Measurements from ENCODE around the gene LRRC71. TPM values are rescaled to one million over a fixed set of nuclear protein-coding genes. Genes with fewer than 3 reads are reported as not detected.

The LRRC71 gene
- total RNA-seq, 4 donors from 2014 or later = not detected

DNA sequence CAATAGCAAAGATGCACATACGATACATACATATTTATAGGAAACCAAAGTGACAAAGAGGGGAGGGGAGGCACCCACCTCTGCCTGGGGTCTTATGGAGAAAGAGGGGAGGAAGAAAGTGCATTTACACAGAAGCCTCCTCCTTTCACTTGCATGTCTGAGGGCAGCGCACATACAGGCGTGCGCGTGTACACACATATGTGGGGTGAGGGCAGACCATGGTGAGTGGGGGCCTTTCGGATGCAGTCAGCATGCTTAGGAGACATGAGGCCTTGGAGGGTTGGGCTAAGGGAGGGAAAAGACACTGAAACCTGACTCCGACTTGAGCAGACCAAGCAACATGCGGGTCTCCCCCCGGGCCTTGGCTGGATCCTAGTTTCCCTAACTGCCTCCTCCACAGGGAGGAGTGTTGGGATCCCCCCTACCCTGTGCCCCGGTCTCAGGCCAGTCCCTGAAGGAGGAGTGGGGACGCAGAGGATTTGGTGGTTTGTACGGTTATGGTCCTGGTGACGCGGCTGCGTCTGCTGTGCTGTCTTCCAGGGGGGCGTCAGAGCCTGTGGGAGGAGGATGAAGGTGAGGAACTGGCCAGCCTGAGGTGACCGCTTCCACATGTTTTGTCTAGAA, 15.2 kb downstream of the LRRC71 start:
- Histone ChIP-seq H3K9me3 (no peaks in the 10 kb centered on the region), H3K27me3 (no peaks in the 10 kb centered on the region), H3K27ac (no peak overlapping the region), H3K36me3 (peaks cover 24 to 27% of the 10 kb centered on the region in 2 donors), H3K4me1 (no peaks in the 10 kb centered on the region), H3K4me3 (replicated peaks in 1 of 3) (no peak overlapping the region)
- WGBS, 2 donors = 86 to 91% methylated on average over 17 of the region's 17 CpGs
- no peak for DNase-seq
- TF ChIP-seq, protein P1, sequence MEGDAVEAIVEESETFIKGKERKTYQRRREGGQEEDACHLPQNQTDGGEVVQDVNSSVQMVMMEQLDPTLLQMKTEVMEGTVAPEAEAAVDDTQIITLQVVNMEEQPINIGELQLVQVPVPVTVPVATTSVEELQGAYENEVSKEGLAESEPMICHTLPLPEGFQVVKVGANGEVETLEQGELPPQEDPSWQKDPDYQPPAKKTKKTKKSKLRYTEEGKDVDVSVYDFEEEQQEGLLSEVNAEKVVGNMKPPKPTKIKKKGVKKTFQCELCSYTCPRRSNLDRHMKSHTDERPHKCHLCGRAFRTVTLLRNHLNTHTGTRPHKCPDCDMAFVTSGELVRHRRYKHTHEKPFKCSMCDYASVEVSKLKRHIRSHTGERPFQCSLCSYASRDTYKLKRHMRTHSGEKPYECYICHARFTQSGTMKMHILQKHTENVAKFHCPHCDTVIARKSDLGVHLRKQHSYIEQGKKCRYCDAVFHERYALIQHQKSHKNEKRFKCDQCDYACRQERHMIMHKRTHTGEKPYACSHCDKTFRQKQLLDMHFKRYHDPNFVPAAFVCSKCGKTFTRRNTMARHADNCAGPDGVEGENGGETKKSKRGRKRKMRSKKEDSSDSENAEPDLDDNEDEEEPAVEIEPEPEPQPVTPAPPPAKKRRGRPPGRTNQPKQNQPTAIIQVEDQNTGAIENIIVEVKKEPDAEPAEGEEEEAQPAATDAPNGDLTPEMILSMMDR (IDR thresholded peaks at IDR 0.05) = no peak
- TF ChIP-seq POLR2A (IDR thresholded peaks at IDR 0.05) = no peak
- intact Hi-C loops (cut with DNase I) = no loop called here

GRCh38 chr1:156936191-156936590, 15.8 kb downstream of the LRRC71 start:
- Histone ChIP-seq H3K27me3 (no peaks in the 10 kb centered on the region), H3K36me3 (peaks cover 28 to 29% of the 10 kb centered on the region in 2 donors), H3K4me3 (replicated peaks in 1 of 3) (no peak overlapping the region), H3K9me3 (no peaks in the 10 kb centered on the region), H3K27ac (no peak overlapping the region), H3K4me1 (no peaks in the 10 kb centered on the region)
- intact Hi-C loops (cut with DNase I) = no loop called here
- WGBS, 2 donors = 94 to 96% methylated on average over 5 of the region's 5 CpGs
- TF ChIP-seq, protein P1 (IDR thresholded peaks at IDR 0.05) = no peak
- DNase-seq = no peak

GRCh38 chr1:156936721-156937220, 16.3 kb downstream of the LRRC71 start:
- Histone ChIP-seq H3K27ac (no peak overlapping the region), H3K36me3 (peaks cover 34 to 35% of the 10 kb centered on the region in 2 donors), H3K4me1 (no peaks in the 10 kb centered on the region), H3K4me3 (replicated peaks in 1 of 3) (no peak overlapping the region), H3K9me3 (no peaks in the 10 kb centered on the region), H3K27me3 (no peaks in the 10 kb centered on the region)
- no peak for TF ChIP-seq POLR2A (IDR thresholded peaks at IDR 0.05)
- intact Hi-C loops (cut with DNase I) = no loop called here
- no peak for DNase-seq
- 89% methylated on average over 9 to 10 of the region's 10 CpGs for WGBS, 2 donors

DNA sequence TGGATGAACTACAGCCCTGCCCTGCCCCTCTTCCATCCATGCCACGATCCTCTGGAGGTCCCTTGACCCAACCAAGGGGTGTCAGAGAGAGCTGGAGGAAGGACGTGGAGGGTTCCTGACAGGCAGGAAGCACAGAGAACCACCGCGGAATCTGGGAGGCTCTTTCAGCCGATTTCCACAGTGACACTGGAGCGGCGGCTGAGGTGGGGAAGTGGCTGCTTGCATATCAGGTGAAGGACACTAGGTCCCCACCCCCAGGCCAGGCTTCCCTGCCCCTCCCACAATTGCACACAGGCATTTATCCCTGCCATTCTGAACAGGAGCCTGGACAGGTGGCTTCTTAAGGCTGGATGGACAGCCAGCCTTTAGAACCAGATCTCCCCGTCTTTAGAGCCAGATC, 17.5 kb downstream of the LRRC71 start:
- Histone ChIP-seq H3K4me3 (replicated peaks in 1 of 3) (no peak overlapping the region), H3K27ac (no peak overlapping the region), H3K36me3 (peaks cover 39 to 46% of the 10 kb centered on the region in 2 donors), H3K9me3 (no peaks in the 10 kb centered on the region), H3K4me1 (no peaks in the 10 kb centered on the region), H3K27me3 (no peaks in the 10 kb centered on the region)
- DNase-seq = no peak
- 77 to 78% methylated on average over 7 to 8 of the region's 8 CpGs for WGBS, 2 donors
- TF ChIP-seq, protein P1 (IDR thresholded peaks at IDR 0.05) = no peak
- no peak for TF ChIP-seq POLR2A (IDR thresholded peaks at IDR 0.05)
- intact Hi-C loops (cut with DNase I) = no loop called here

GRCh38 chr1:156938813-156939212, 18.4 kb downstream of the LRRC71 start:
- 88 to 94% methylated on average over 7 of the region's 7 CpGs for WGBS, 2 donors
- intact Hi-C loops (cut with DNase I) = no loop called here

More at GRCh38 chr1:156938813-156939212, 18.4 kb downstream of the LRRC71 start:
- DNase-seq = no peak
- peaks cover 46 to 52% of the 10 kb centered on the region in 2 donors for H3K36me3 ChIP-seq
- H3K4me3 ChIP-seq (replicated peaks in 1 of 3) = no peak overlapping the region
- H3K9me3 ChIP-seq = no peaks in the 10 kb centered on the region
- no peaks in the 10 kb centered on the region for H3K4me1 ChIP-seq
- no peak for TF ChIP-seq POLR2A (IDR thresholded peaks at IDR 0.05)
- TF ChIP-seq, protein P1 (IDR thresholded peaks at IDR 0.05) = no peak
- H3K27me3 ChIP-seq = no peaks in the 10 kb centered on the region
- no peak overlapping the region for H3K27ac ChIP-seq
